MV-4-11 (cell line): ENCODE data around the gene ZBTB38.

Experiments
- DNase-seq: peaks from one replicate; lab custom pipeline; 2025; lab: John Stamatoyannopoulos, UW

The ZBTB38 gene

DNA sequence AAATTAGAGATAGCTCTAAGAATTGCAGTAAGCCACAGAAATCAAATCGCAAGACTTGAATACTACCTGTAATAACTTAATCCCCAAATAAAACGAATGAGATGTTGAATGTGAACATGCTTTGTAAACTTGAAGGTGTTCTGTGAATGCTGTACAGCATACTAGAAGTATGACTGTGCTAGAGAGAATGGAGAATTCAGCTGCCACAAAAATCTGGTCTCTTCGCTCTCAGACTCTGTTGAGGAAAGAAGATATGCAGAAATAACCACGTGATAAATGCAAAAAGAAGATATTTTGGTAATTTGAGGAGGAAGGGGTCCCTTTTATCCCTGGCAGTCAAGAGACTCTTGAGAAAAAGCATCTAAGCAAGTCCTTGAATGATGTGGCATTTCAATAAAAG is 37.3 kb downstream of the ZBTB38 start:
- DNase-seq: no peak

DNA sequence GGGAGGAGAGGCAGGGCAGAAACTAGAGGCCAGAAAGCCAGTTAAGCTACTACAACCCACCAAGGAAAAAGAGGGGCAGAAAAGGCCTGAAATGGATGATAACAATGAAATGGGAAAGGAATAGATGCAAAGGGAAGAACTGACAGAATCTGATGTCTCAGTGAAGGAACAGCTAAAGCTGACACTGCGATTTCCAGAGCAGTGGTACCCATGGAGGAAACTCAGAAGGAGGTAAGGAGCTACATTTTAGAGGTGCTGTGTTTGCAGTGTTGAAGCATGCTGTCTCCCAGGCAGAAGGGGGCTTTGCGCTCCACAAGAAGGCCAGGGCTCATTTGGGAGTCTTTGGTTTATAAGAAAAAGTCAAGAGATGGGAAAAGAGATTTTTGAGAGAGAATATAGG is 38.0 kb downstream of the ZBTB38 start:
- no peak for DNase-seq

GRCh38 chr3:141407047-141407446 is 38.7 kb downstream of the ZBTB38 start:
- no peak for DNase-seq

DNA sequence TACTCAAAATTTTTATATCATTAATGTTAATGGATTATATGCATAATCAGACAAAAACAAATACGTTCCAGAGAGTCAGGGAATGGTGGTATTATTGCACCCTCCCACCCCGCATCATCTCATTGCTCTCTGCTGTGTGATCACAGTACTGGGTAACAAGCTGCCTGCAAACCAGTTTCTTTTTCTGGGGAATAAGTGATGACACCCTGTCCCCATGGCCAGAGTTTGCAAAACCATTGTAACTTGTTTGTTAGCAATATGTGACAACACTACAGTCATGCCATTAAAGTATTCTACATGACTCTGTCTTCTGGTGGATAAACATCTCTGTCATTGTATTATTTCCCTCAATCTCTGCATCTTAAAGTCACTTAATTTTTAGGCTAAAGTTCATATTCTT is 39.5 kb downstream of the ZBTB38 start:
- no peak for DNase-seq

GRCh38 chr3:141408596-141408995 is 40.3 kb downstream of the ZBTB38 start:
- DNase-seq: no peak

DNA sequence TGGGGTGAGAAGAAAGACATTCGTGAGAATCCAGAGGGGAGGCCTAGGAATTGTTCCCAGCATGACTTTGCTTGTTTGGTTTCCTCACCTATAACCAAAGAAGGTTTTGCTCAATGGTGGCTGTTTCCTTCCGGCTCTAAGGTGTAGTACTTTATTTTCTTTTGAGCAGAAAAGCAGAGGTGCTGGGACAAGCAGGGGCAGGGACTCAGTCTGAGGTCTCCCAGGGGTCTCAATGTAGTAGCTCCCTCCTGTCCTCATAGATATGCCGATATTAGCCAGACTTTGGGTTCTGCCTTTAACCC is 41.6 kb downstream of the ZBTB38 start:
- no peak for DNase-seq

DNA sequence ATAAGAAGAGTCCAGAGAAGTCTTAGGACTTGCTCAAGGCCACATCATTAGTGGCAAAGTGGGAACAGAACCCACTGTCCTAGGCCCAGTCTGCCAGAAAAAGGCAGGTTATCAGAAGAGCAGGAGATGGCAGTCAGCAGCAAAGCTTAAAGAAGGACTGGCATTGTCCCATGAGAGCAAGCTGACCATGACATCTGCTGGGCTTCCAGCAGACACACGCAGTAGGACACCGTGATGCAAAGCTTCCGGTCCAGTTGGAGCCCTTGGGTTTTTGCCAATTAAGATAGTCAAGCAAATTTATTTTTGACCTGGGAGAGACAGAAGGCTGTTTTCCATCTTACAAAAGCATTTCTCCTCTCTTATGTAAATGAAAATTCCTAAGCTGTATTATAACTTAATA is 42.1 kb downstream of the ZBTB38 start:
- DNase-seq: no peak

DNA sequence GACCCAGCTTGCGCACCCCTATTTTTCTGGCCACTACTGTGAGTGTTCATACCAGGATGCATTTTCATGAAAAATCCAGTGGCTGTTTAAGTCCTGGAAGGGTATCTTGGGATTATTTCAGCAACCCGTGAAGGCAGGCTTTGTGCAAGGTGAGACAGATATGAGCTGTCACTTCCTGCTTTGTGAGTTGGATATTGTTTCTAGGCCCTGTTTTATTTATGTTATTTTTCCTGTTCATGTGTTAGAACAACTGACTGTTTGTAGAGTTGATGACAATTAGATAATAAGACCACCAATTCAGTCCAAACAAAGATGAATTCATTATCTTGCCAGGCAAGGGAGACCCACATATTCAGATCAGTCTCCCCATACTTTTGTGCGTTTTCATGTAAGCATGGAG is 42.5 kb downstream of the ZBTB38 start:
- no peak for DNase-seq

- no peak for DNase-seq
Observed at GRCh38 chr3:141411251-141411771, 43.0 kb downstream of the ZBTB38 start.

DNA sequence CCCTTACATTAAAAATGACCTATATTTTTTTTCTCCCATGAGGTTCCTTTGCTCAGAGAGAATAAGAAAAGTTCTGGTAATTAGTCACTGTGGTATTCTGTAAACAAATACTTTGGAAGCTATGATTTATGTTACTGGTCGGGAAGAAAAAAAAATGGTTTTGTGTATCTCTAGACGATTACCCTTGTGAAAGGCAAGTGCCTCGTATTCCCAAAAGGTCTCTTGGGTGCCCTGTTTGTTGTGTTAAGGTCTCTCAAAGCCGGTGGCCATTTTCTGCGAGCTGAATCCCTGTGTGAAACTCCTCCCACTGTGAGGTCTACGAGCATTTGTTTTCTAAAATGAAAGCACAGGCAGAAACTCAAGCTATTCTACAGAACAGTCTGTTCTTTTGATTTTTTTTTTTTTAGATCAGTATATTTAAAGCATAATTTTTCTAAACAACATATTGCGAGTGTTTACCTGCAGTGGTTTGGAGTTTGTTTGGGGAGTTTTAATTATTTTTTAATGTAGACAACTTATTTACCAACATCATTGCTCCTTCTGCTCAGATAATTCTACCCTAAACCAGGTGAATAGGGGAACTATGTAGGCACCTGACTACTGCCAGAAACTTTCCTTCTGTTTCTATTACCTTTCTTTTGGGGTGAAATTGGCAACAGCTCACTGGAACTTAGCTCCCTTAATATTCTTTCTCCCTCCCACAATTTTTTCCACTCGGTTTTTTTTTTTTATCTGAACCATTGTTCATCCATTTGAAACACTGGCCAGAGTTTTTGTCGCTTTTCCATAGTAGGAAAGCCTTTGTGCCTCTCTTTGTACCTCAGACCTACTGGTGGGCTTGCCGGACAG is 44.0 kb downstream of the ZBTB38 start:
- DNase-seq: no peak

DNA sequence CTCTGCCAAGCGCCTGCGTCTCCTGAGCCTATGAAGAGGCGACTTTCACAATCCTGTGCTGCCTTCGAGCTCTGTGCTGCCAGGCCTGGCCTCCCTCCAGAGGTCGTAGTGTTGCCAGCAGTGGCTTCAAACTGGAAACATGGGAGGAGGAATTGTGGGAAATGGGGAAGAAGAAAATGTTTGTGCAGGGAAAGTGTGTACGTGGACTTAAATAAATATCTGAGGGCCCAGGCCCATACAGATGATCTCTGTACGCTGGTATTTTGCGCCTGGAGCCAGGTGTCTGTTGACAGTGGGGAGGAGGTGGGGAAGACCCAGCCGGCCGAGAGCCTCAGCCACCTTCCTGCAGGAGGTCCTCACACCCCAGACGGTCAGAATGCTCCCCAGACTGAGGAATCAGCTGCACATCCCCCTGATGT is 44.6 kb downstream of the ZBTB38 start:
- DNase-seq: no peak

DNA sequence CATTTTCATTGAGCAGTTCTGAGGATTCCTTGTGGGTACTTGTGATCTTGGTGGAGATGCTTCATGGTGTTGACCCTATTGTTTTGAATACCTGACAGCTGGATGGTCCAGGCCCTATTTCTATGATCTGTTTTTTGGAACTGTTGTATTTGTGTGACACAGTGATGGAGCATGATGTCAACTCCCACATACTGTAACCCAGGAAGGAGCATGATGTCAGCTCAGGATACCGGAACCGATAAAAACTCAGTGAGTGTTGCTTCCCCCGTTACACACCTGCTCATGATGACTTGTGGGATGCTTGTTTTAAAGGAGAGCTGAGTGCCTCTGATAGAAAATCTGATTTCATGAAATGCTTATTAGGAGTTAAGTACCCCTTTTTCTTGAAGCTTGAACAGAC is 45.1 kb downstream of the ZBTB38 start:
- no peak for DNase-seq

GRCh38 chr3:141413801-141414689 is 45.7 kb downstream of the ZBTB38 start:
- no peak for DNase-seq

DNA sequence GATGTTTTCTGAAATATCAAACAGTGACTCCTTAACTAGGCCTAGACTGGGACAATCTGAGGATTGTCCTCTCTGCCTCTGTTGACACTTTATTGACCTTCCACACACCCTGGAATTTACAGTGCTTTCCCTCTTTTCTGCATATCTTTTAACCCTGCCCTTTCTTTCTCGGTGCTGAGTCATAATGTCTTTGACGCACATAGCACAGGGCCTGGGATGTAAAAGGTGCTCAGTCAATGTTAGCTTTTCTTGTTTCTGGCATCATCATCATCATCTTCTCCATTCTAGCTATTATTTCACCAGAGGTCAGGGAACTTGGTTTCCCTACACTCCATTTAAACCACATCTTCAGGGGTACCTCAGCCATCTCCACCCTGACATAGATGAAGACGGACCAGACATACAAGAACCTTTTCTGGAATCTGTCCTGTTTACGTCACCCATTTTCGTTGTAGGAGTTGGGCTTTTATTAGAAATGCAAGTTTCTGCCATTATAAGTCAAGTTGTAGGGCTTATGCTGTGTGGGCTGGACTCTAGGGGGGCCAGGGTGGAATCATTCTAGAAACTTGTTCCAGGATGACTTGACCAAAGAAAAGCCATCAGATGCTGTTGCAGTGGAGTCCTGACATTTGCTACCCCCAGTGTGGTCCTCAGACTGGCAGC is 46.6 kb downstream of the ZBTB38 start:
- no peak for DNase-seq

DNA sequence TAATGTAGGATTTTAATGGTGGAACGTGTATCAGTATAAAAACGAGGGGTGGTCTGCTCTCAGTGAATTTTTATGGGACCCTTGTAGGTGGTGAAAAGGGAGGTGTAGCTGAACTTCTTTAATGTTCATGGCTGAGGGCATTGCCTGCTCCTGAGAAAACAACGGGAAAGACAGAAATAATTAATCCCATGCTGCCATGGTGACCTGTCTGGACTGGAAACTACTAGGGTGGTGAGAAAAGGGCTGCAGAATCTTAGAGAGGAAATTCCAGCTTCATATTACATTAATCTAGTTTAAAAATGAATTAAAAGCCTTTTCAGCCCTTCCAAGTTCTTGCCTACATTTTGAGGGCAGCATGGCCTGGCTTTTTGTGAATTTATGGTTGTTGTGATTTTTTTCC is 47.6 kb downstream of the ZBTB38 start:
- no peak for DNase-seq
